ENCODE results near the gene EFNA3. TPM values are rescaled to one million over a fixed set of nuclear protein-coding genes. Genes with fewer than 3 reads are reported as not detected.
A peak's percentile ranks its signal among the peaks of the same experiment; 100 is the strongest.

Gene EFNA3
- total and polyA plus RNA-seq, 2 donors (not counting 3 experiments of a cell fraction or from before 2014, with no cell fraction given), result 2.2 to 2.5 TPM

- ChIA-PET POLR2A (interaction anchor here (0.6 to 1.0 kb wide), 2 partner anchors 33 to 40 kb away, joined by 4 to 7 read pairs; partner anchors contain the start of gene ADAM15), CTCF (interaction anchor here (0.6 to 3.1 kb wide), 34 partner anchors 13 to 524 kb away, joined by 3 to 67 read pairs (median 7); partner anchors contain the start of genes ADAM15, DPM3, EFNA4 and KRTCAP2)
- Histone ChIP-seq H3K4me1 (ENCODE audit: control insufficient read depth, extremely low read depth, insufficient read depth, low read length) (peaks cover 15% of the 10 kb centered on the region), H3K9me1 (replicated peaks; ENCODE audit: control insufficient read depth, extremely low read depth, insufficient read depth, low read length) (no peaks in the 10 kb centered on the region), H4K20me1 (replicated peaks; ENCODE audit: control insufficient read depth, extremely low read depth, insufficient read depth, low read length) (no peaks in the 10 kb centered on the region), H3K79me2 (ENCODE audit: control insufficient read depth, insufficient read depth, low read length) (no peaks in the 10 kb centered on the region), H2AFZ (ENCODE audit: low read depth, low read length) (peak overlapping the region; percentile 69), H3K27me3 (ENCODE audit: control insufficient read depth in 2 of 2, insufficient read depth in 2 of 2, low read length in 2 of 2) (peaks cover 34 to 44% of the 10 kb centered on the region in 2 experiments), H3K9me3 (replicated peaks; ENCODE audit: control insufficient read depth, insufficient read depth, low read length) (no peaks in the 10 kb centered on the region), H3K9ac (replicated peaks; ENCODE audit: extremely low read depth, insufficient read depth, low read length) (no peak overlapping the region), H3K4me3 (replicated peaks in 1 of 3; ENCODE audit: insufficient read depth in 1 of 3, low read depth in 1 of 3, low read length in 3 of 3) (peak overlapping the region in 2 of 3 experiments; percentile 1 to 68), H3K4me2 (ENCODE audit: insufficient read depth, low read length) (peak overlapping the region; percentile 49), H3K27ac (ENCODE audit: insufficient read depth, low read depth, low read length) (no peak overlapping the region), H3K36me3 (ENCODE audit: control insufficient read depth in 2 of 2, extremely low read depth in 1 of 2, insufficient read depth in 2 of 2, low read length in 2 of 2) (no peaks in the 10 kb centered on the region)
- DNase-seq (ENCODE audit: low read depth, low spot score), result peak; percentile 24
- intact Hi-C loops (cut with micrococcal nuclease), result loop anchor here (1.0 to 2.0 kb wide), 5 partner anchors 13 to 415 kb away; partner anchors contain the start of genes EFNA4 and ZBTB7B
- TF ChIP-seq, protein P1, sequence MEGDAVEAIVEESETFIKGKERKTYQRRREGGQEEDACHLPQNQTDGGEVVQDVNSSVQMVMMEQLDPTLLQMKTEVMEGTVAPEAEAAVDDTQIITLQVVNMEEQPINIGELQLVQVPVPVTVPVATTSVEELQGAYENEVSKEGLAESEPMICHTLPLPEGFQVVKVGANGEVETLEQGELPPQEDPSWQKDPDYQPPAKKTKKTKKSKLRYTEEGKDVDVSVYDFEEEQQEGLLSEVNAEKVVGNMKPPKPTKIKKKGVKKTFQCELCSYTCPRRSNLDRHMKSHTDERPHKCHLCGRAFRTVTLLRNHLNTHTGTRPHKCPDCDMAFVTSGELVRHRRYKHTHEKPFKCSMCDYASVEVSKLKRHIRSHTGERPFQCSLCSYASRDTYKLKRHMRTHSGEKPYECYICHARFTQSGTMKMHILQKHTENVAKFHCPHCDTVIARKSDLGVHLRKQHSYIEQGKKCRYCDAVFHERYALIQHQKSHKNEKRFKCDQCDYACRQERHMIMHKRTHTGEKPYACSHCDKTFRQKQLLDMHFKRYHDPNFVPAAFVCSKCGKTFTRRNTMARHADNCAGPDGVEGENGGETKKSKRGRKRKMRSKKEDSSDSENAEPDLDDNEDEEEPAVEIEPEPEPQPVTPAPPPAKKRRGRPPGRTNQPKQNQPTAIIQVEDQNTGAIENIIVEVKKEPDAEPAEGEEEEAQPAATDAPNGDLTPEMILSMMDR (IDR thresholded peaks at IDR 0.05; ENCODE audit: extremely low read depth in 1 of 2, insufficient read depth in 1 of 2, low read depth in 1 of 2, low read length in 2 of 2), result peak in 1 of 2 donors; percentile 12
- TF ChIP-seq POLR2A (IDR thresholded peaks at IDR 0.05; ENCODE audit: low read depth, low read length), result no peak
- TF ChIP-seq, protein P2, sequence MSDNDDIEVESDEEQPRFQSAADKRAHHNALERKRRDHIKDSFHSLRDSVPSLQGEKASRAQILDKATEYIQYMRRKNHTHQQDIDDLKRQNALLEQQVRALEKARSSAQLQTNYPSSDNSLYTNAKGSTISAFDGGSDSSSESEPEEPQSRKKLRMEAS (IDR thresholded peaks at IDR 0.05; ENCODE audit: insufficient read depth, insufficient read length), result no peak
- dilution Hi-C loops (cut with MboI; ENCODE audit: extremely low pct_ligation_motif_present, low sequenced_read_pairs), result no loop called here
- no peak for FAIRE-seq
- no TSS peak for BruUV-seq (replicated peaks)
These were observed 5.5 kb downstream of the EFNA3 start for GRCh38 chr1:155083865-155084721.

All from endothelial cell of umbilical vein (primary cell).